HG03354 (cell line): ENCODE data around the gene CLIC3.

ENCODE experiments used
- ATAC-seq: cut with Tn5 transposase; IDR thresholded peaks from one replicate; pipeline ENCODE4 v1.9.1; 2021; ENCODE audit warnings: mild to moderate bottlenecking; ENCODE audit not compliant: unreplicated experiment, poor library complexity, severe bottlenecking

The CLIC3 gene

DNA sequence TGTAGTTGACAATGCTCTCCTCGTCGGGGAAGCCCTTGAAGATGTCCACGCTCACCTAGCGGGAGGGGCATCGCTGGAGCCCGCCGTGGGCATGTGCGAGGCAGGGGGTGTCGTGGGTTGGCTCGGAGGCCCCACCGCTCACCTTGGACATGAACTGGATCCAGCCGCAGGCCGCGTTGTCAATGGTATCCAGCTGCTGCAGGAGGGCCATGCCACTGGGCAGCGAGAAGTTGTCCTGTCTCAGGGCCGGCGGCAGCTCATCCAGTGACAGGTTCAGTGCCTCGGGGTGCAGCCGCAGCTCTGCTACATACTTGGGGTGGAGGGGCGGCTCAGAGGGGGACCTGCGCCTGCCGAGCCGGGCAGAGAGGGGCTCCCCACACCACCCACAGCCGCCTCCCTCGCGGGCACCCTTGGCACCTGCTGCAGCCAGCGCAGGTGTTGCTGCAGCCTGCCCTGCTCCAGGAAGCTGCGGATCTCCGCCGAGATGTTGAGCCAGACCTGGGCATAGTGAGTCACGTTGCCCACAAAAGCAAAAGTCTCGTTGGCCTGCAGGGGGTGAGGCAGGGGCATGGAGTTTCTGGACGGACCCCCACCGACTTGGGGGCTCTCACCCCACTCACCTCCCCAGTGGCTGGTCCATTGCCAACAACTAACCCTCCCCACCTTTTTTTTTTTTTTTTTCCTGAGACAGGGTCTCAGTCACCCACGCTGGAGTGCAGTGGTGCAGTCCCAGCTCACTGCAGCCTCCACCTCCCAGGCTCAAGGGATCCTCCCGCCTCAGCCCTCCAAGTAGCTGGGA lies 22.6 kb upstream of the CLIC3 start:
- no peak for ATAC-seq

DNA sequence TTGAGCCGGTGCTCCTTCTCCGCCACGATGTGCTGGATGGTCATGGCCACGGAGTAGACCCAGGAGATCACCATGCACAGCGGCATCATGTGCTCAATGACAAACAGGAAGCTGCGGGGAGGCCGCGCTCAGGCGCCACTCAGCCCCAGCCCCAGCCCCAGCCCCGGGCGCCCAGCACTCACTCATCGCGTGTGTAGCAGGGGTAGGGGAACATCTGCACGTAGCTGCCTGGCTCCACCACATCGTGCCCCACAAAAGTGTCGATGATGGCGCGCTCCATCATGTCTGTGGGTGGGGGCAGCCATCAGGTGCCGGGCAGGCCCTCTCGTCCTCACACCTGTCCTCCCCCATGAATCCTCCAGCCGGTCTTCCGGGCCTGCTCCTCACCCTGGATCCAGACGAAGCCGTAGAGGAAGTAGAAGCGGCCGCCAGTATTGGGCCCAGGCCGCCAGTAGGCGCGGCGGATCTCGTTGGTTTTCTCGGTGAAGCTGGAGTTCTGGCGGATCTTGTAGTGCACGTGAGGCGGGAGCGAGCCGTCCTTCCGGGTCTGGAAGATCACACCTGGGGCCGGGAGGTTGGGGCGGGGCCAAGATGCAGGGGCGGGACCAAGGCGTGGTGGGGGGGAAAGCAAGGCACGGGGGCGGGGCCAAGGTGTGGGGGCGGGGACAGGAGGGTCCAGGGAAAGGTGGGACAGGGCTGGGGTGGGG lies 21.6 kb upstream of the CLIC3 start:
- no peak for ATAC-seq

DNA sequence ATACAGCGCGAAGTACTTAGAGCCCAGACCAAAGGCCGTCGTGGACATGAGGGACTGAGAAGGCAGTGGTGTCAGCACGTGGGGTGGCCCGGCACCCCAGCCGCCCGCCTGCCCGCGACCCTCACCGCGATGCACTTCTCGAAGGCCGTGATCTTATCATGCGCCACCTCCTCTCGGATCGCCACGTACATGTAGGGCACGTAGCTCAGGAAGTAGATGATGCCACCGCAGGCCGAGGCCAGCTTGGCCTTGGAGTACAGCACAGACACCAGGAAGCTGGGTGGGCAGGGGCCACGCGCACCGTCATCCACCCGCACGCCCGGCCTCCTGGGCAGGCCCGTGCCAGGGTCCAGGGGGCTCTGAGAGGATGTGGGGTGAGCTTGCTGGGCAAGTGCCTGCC lies 20.7 kb upstream of the CLIC3 start:
- ATAC-seq: no peak

DNA sequence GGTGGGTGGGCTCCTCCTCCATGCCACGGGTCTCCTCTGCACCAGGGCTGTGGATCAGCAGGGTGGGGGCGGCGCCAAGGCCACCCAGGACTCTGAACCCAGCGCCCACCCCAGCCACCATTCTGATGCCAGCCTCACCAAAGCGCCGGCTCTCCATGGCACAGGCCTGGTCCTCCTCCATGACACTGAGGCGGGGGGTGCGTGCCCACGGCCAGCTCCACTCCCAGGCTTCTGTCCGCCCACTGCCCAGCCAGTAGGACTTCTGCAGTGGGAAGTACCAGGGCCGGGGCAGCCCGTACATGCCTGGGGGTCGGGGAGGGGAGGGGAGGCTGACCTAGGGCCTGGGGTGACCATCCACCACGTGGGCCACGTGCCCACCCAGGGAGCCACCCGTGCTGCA lies 20.1 kb upstream of the CLIC3 start:
- no peak for ATAC-seq

DNA sequence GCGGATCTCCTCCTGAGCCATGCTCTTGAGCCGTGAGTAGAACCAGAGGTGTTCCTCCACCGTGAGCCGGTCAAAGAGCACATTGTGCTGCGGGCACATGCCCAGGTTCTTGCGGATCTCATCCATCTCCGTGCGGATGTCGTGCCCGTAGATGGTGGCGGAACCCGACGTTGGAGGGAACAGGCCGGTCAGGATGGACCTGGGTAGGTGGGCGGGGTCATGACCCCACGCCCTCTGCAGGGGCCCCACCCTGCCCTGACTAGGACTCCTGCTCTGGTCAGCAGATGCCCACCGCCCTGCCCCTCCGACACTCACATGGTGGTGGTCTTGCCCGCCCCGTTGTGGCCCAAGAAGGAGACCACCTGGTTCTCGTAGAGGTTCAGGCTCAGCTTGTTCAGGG lies 19.6 kb upstream of the CLIC3 start:
- ATAC-seq: no peak

DNA sequence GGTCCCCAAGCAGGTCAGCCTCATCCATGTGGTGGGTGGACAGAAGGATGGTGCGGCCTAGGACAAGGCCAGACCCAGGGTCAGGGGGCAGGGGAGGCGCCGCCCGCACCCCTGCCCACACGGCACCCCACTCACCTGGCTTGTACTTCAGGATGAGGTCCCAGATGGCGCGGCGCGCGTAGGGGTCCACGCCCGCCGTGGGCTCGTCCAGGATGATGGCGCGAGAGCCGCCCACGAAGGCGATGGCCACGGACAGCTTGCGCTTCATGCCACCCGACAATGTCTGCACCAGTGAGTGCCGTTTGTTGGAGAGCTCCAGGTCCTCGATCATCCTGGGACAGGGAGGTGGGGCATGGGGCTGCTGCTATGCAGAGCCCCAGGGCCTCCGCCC lies 19.2 kb upstream of the CLIC3 start:
- ATAC-seq: no peak

DNA sequence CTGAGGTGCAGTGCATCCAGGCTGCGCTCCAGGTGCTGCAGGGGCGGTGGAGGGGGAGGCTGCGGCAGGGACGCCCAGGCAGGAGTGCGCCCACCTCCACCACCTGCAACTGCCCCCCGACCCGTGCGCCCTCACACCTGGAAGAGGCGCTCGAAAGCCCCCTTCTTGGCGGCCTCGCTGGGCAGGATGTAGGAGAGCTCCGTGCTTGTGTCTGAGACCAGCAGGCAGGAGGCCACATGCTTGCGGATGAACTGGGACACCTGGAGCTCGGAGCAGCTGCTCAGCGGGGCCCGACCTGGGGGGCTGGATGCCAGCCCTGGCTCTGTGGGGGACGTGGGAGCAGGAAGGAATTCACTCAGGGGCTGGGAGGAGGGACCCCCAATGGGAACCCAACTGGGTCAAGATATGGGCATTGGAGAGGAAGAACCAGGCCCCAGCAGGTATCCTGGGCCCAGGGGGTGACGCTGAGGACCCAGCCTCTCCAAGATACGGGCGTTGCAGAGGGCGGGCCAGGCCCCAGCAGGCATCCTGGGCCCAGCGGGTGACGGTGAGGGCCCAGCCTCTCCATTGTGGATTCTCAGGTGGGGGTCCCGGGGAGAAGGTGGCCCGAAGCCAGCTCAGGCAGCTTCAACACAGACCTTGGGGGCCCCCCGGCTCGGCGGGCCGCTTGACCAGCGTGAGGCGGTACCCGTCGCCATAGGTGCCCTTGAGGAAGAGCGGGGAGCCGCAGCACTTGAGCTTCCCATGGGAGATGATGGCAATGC lies 18.6 kb upstream of the CLIC3 start:
- no peak for ATAC-seq

DNA sequence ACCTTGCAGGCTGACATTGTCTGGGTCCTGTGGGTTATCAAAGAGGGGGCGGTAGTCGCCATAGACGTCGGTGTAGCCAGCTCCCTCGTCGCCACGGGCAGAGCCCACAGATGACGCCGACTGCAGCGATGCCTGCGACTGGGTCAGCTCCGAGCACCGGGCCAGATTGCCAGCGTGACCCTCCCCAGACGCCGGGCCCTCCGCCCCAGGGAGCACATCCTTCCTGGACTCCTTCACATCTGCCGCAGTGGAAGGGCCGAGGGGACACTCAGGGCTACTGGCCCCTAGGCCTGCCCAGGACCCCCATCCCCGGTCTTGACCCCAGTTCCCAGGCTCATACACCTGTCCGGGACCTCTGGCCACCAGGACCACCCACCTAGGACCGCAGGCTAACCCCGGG lies 17.8 kb upstream of the CLIC3 start:
- no peak for ATAC-seq

DNA sequence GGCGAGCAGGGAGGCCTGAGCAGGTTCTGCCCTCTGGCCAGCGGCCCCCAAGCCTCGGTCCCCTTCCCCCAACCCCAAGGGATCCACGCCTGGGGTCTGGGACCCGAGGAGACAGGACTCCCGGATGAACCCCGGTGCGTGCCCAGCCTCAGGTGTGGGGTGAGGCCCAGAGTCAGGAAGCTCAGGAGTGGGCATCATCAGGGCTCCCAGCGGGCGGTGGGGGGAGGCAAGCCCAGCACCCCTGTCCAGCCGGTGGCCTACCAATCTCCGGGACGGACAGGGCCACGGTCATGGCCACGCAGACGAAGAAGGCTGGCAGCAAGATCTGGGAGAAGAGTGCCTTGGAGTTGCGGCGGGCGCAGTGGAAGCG lies 17.2 kb upstream of the CLIC3 start:
- no peak for ATAC-seq

DNA sequence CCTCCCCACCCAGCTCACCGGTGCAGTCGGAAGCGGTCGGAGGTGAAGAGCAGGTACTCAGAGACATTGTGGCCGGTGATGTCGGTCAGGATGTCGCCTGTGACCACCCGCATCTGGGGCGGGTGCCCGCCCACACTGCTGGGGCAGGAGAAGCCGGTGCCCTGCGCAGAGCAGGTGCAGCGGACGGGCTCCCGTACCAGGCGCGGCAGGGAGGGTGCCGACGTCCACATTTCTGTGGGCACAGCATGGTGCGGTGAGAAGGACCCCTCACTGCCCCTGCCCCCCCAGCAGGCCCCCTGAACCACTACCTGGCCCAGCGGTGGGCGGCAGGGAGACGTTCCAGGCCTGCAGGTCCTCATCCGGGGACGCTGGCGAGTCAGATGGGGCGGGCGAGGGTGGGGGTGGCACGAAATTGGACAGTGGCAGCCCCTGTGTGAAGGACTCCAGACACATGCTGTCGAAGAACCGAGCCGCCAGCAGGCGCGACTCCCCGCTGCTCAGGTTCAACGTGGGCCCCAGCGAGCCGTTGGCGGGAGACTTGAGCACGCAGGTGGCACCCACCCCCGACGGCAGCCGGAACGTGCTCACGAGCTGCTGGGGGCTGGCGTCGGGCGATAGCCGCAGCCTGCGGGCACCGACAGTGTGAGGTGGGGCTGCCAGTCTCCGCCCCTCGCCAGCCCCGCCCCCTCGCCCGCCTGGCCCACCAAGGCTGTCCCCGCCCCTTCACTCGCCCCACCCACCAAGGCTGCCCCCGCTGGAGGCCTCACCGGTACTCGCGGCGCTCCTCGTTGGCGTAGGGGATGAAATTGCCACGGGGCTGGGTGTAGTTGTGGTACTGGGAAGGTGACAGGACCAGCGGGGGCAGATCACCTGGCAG lies 16.6 kb upstream of the CLIC3 start:
- no peak for ATAC-seq

DNA sequence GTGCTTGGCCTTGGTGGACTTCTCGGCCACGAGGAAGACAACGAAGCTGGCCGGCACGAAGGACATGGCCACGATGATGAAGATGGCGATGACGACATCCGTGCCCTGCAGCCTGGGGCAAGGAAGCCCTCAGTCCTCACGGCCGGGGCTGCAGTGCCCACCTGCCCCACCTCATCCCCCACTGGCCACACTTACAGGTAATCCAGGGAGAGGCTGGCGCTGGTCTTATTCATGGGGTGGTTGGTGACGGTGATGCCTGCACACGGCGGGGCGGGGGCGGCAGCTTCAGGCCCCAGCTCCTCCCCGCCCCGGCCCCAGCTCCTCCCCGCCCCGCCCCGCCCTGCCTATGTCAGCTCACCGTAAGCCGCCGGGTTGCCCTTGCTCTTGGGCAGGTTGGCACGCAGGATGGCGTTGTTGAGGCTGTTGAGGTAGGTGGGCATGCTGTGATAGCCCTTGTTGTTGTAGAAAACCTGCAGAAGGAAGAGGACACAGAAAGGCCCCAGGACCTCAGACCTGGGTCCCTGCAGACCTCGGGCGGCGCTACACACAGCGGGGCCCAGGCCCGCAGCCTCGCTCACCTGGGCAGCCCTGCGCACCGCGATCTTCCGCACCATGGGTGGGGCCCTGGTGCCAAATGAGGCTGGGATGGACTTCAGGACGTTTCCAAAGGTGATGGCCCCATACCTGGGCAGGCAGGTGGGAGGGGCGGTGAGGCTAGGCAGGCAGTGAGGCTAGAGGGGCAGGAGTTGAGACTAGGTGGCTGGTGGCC lies 15.7 kb upstream of the CLIC3 start:
- no peak for ATAC-seq

DNA sequence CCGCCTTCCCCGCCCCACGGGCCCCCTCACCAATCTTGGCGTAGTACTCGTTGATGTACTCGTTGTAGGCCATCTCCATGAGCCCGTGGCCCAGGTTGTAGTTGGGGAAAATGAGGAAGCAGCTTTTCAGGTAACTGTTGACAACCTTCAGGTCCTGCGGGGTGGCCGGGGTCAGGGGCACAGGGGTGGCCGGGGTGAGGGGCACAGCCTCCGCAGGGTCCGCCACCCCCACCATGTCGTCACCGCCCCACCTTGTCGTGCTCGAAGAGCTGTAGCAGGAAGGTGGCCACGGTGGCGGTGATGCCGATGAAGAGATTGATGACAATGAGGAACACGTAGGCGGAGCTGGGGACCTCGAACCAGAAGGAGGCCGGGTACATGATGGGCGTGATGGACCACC lies 14.8 kb upstream of the CLIC3 start:
- ATAC-seq: no peak

DNA sequence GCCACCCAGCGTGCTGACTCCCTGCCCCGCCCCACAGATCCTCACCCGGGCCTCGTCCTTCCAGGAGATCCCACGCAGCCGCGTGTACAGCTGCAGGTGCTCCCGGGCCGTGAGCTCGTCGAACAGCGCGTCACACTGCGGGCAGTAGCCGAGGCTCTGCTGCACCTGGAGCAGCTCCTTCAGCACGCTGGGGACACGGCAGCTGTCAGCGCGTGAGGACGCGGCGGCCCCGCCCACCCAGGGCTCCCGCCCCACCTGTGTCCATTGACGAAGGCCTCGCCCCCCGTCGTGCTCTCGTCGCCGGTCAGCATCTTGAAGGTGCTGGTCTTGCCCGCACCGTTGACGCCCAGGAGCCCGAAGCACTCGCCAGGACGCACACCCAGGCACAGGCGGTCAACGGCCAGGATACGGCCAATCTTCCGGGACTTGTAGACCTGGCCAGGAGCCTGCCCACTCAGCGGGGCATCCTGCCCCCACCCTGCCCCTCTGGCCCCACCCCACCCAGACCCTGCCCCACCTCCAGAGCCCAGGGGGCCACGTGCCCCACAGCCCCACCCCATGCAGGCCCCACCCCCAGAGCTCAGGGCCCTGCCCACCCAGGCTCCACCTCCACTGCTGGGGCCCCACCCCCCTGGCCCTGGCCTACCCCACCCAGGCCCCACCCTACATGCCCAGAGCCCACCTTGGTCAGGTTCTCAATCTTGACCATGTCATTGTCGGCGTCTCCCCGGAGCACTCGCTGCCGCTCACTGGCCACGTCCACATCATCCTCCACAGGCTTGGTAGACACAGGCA lies 13.8 kb upstream of the CLIC3 start:
- no peak for ATAC-seq

DNA sequence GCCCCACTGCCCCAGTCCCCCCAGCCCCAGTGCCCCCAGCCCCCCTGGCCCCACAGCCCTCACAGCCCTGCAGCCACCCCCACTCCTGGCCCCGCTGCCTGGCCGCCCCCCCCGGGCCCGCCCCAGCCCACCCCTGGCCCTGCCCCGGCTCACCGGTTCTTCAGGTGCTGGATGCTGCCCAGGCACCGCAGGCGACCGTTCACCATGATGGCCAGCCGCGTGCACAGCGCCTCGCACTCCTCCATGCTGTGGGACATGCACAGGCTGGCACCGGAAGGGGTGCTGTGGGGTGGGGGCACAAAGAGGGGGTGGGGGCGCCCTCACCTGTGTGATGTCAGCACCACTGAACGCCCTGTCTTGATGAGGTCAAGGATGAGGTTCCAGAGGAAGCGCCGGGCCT lies 12.8 kb upstream of the CLIC3 start:
- ATAC-seq: no peak

DNA sequence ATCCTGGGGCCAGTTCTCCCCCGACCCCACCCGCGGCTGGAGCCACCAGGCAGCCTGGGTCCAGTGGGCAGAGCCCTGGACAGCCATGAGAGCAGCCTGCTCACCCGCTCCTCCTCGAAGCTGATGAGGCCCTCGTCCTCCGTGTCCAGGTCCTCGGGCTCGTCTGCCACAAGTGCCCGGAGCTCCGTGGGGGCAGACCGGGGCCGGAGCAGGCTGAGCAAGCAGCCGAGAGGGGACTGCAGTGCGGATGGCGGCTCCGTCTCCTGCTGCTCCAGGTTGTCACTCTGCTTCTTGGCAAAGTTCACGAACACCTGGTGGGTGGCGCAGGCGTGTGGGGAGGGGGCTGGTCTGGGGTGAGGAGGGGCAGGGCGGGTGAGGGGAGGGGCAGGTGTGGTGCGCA lies 11.9 kb upstream of the CLIC3 start:
- no peak for ATAC-seq

DNA sequence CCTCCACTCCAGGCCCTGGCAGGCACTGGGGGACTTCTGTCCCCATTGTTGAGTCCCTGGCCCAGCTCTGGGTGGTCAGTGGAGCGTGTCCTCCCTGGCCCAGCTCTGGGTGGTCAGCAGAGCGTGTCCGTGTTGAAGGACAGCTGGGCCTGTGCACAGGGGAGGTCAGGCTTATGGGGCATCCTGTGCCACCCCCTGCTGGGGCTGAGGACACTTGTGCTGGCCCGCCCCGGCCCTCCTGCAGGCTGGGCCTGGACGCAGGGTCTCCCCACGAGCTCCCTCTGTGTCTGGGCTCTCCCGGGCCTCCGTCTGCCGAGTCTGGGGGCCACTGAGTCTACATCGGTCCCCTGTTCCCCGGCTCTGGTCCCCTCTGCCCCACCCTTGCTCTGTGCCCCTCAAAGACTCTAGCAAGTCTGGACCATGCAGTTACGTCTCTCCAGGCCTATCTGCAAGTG lies 11.5 kb upstream of the CLIC3 start:
- no peak for ATAC-seq

DNA sequence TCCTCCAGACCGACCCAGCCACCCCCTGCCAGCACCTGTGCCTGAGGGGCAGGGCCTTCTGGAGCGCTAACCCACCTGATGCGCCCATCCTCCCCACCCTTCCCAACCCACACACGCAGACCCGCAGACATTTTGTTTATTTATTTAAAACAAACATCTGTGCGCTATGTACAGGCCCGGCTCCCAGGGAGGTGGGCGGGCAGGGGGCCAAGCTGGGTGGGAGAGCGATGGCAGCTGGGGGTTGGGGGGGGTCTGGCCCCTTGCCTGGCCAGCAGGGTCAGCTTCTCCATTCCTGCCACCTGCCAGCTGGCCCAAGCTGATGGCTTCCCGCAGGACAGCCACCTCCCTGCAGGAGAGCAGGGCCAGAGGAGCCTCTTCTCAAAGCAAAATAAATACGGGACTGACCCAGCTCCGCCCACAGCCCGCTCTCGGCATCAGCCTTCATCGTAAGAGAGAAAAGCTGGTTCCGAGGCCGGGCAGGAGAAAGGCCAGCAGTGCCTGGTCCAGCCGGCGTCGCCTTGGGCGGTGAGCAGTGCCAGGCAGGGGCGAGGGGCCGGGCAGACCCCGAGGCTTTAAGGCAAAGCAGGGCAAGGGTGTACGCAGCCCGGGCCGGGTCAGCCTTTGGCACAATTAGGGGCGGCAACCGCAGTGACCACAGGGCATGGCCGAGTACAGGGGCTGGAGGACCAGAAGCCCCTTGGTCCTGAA lies 10.9 kb upstream of the CLIC3 start:
- ATAC-seq: no peak
